Measurements from ENCODE around the gene ZNF385B.

Gene ZNF385B

DNA sequence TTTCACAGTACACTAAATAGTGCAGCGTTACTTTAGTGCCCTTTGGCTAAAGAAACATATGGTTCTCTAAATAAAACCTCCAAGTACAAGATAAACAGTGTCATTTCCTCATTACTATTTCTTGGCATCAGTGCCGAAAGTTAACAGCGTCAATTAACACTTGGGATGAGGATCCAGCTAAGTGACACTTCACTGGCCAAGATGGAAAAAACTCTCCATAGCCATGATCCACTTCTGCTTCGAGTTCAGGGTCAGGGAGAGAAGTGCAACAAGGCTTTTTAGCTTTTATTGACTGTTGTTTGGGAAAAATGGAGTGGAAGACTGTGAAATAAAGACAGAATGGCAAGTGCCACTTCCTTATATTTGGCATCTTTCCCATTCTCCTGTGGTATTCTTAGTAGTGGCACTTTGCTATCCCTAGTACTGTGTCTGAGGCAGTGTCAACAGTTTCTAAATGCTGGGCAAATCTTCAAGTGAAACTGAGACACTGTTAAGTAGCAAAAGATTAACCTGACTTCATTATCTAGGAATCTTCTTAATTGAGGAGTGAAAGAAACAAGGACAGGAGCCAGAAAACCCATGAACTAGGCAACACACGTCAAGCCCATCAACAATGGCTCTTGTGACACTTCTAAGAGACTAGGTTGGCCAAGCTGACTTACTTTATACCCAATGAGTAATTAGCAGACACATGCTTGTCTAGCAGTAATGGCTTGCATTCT lies 374.2 kb downstream of the ZNF385B start:
- H3K4me3 ChIP-seq (ENCODE audit: low read length) = no peak overlapping the region
- DNase-seq (ENCODE audit: low read depth) = no peak
- TF ChIP-seq, protein P1, sequence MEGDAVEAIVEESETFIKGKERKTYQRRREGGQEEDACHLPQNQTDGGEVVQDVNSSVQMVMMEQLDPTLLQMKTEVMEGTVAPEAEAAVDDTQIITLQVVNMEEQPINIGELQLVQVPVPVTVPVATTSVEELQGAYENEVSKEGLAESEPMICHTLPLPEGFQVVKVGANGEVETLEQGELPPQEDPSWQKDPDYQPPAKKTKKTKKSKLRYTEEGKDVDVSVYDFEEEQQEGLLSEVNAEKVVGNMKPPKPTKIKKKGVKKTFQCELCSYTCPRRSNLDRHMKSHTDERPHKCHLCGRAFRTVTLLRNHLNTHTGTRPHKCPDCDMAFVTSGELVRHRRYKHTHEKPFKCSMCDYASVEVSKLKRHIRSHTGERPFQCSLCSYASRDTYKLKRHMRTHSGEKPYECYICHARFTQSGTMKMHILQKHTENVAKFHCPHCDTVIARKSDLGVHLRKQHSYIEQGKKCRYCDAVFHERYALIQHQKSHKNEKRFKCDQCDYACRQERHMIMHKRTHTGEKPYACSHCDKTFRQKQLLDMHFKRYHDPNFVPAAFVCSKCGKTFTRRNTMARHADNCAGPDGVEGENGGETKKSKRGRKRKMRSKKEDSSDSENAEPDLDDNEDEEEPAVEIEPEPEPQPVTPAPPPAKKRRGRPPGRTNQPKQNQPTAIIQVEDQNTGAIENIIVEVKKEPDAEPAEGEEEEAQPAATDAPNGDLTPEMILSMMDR (IDR thresholded peaks at IDR 0.05; ENCODE audit: insufficient read depth, low read depth, low read length, missing control alignments) = no peak

DNA sequence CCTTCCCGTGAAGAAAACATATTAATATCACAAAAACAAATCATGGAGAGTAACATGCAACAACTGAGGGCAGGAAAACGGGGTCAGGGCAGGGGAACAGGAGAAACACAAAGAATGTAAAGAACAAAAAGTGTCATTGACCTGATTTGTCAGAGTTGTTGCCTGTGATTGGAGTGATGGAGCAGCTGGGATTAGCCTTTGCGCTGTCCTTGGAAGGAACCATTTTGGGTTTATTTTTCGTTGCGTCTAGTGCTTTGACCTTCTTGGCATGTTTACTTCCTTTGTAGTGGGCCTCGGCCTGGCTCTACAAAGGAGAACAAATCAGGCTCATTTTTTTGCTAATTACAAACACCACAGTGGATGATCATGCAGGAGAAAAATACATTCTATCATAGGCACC lies 378.3 kb downstream of the ZNF385B start:
- TF ChIP-seq, protein P1 (IDR thresholded peaks at IDR 0.05; ENCODE audit: insufficient read depth, low read depth, low read length, missing control alignments) = no peak
- DNase-seq (ENCODE audit: low read depth) = no peak
- H3K4me3 ChIP-seq (ENCODE audit: low read length) = no peak overlapping the region

DNA sequence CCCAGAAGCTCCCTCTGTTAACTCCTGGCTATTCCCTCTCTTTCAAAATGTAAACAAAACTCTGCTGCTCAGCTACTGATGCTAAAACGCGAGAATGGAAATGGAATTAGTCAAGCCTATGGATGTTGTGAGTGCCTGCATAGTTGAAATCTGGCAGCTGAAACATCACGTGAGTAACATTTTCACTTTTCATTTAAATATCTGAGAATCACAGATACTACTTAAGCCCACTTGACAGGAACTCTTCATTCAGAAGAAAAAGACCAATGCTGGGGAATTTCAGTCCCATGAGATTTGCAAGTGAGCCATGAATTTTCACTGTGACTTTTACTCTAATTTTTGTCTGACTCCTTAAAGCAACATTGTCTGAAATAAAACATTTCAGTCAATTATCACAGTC lies 381.5 kb downstream of the ZNF385B start:
- TF ChIP-seq, protein P1 (IDR thresholded peaks at IDR 0.05; ENCODE audit: insufficient read depth, low read depth, low read length, missing control alignments) = no peak

DNA sequence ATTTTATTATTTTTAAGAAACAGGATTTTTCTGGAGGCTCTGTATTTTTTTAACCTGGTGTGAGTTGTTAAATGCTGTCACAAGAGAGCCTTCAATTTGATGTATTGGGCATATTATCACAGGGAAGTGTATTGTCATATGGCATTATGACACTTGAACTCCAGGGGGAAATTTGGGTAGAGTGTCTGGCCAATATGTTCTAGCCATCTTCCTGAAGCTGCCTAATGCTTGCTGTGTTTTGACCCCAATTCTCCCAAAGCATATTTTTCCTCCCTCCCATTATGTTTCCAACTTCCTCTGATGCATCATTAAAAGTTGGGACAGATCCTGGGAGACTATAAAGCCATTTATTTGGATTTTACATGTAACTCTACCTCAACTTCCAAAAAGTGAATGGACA lies 382.6 kb downstream of the ZNF385B start:
- DNase-seq (ENCODE audit: low read depth) = no peak
- TF ChIP-seq, protein P1 (IDR thresholded peaks at IDR 0.05; ENCODE audit: insufficient read depth, low read depth, low read length, missing control alignments) = no peak
- no peak overlapping the region for H3K4me3 ChIP-seq (ENCODE audit: low read length)

More for the DNA sequence above, 381.5 kb downstream of the ZNF385B start:
- H3K4me3 ChIP-seq (ENCODE audit: low read length) = no peak overlapping the region
- no peak for DNase-seq (ENCODE audit: low read depth)

DNA sequence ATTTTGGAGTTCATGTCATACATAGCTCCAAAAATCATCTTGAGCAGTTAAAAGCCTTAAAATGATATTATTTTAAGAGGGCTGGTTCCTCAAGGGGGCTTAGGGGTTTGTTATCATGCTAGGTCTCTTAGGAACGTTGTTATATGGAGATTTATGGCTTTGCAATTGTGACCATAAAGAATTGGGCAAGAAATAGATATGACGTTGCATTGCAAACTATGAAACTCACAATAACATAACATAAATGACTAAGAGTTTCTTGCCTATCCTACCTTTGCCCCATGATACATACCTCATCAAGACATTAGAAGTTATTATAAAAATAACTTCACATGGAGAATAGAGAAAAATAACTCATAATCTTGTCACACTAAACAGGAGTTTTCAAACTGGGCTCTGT lies 390.4 kb downstream of the ZNF385B start:
- TF ChIP-seq, protein P1 (IDR thresholded peaks at IDR 0.05; ENCODE audit: insufficient read depth, low read depth, low read length, missing control alignments) = no peak
- no peak for DNase-seq (ENCODE audit: low read depth)

DNA sequence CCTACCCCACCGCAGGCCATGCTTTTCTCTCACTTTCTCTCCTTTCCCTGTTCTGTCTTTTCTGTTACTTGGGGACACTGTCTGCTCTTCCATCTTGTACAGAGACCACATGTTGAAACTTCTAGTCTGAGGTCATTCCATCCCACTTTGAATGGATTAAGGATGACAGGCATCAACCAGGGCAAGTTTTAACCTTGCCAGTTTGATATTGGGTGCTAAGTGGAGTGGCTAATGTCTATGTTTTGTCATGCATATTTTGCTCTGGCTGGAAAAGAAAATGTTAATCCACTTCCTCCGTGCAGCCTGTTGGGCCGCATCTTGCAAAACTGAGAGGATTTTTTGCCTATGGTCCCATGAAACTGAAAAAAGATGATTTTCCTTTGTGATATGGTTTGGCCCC lies 391.3 kb downstream of the ZNF385B start:
- TF ChIP-seq, protein P1 (IDR thresholded peaks at IDR 0.05; ENCODE audit: insufficient read depth, low read depth, low read length, missing control alignments) = no peak
- no peak for DNase-seq (ENCODE audit: low read depth)
- no peak overlapping the region for H3K4me3 ChIP-seq (ENCODE audit: low read length)

More for the DNA sequence above, 390.4 kb downstream of the ZNF385B start:
- no peak overlapping the region for H3K4me3 ChIP-seq (ENCODE audit: low read length)

DNA sequence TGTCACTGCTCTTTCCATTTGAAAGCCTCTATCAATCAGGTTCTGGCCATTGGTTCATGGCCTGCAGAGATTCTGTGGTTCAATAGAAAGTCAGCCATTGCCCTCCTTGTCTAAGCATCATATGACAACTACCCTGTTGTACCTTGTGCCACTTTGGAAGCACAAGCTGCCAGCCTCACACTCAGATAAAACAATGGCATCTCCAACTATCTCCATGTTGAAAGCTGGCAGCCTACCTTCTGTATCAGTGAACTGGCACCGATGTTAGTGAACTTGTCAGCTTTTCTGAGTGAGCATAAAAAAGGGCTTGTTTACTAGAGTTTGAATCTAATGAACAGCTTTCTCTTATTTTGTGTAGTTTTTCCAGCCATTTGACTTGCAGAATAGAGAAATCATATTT lies 393.5 kb downstream of the ZNF385B start:
- DNase-seq (ENCODE audit: low read depth) = no peak
- TF ChIP-seq, protein P1 (IDR thresholded peaks at IDR 0.05; ENCODE audit: insufficient read depth, low read depth, low read length, missing control alignments) = no peak
- H3K4me3 ChIP-seq (ENCODE audit: low read length) = no peak overlapping the region
